Type B pancreatic cell (in vitro differentiated cells): Measurements from ENCODE around the gene MAGIX. TPM values are rescaled to one million over a fixed set of nuclear protein-coding genes. Genes with fewer than 3 reads are reported as not detected.
"Not testable (repeated sequence)": the region's sequence is repeated elsewhere in the genome, so short reads cannot be mapped to it uniquely, and the experiment has no call there.

Source experiments
- DNase-seq: peaks from one replicate; pipeline ENCODE4 v3.0.0; 2021; ENCODE audit warnings: mixed read lengths; ENCODE audit not compliant: unreplicated experiment; ENCODE audit errors: extremely low spot score
- H3K27ac Mint-ChIP-seq: 2 replicates; pipeline ENCODE4 v1.8.0; 2021; ENCODE audit warnings: mild to moderate bottlenecking, mixed read lengths
- H3K27me3 Mint-ChIP-seq: 2 replicates; pipeline ENCODE4 v1.8.0; 2021; ENCODE audit warnings: mixed read lengths
- H3K36me3 Mint-ChIP-seq: 2 replicates; pipeline ENCODE4 v1.8.0; 2021; ENCODE audit warnings: mixed read lengths
- H3K4me1 Mint-ChIP-seq: one replicate; pipeline ENCODE4 v1.8.0; 2021; ENCODE audit warnings: mixed read lengths; ENCODE audit not compliant: unreplicated experiment
- H3K4me3 Mint-ChIP-seq: 2 replicates; pipeline ENCODE4 v1.8.0; 2021; ENCODE audit warnings: mild to moderate bottlenecking, mixed read lengths
- H3K9me3 Mint-ChIP-seq: 2 replicates; pipeline ENCODE4 v1.8.0; 2021; ENCODE audit warnings: mixed read lengths
- total RNA-seq: library from RNA; stranded (reverse); gene quantifications from 2 replicates; pipeline ENCODE4 v1.2.1, GENCODE V29; 2021; ENCODE audit warnings: low replicate concordance
- TF ChIP-seq, protein P1 (sequence below): fragments of 200-600 bp; sonication (generic); conservative IDR thresholded peaks from 2 replicates; pipeline ENCODE4 v1.5.0; 2021; ENCODE audit warnings: antibody characterized with exemption, mild to moderate bottlenecking

The MAGIX gene
- total RNA-seq, 1 donor from 2014 or later = 4.8 TPM

DNA sequence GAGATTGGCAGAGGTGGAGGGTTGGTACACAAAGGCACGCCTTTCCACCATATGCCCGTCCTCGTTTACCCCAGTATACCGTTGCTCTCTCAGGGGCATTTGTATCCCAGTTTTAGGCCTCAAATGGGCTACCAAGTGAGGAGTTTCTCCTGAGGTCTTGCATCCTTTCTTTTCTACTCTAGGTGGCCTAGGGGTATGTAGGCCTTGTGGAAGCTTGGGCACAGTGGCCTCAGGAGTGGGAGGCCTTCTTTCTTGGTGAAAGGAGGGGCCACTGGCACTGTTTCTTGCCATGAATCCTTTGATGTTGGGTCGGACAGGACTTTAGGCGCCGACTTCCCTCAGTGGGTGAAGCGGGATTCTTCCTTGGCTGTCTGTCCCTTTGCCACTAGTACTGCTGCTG lies 15.3 kb upstream of the MAGIX start:
- no peak overlapping the region for H3K27ac Mint-ChIP-seq
- no peaks in the 10 kb centered on the region for H3K27me3 Mint-ChIP-seq
- no peaks in the 10 kb centered on the region for H3K9me3 Mint-ChIP-seq
- no peak for DNase-seq
- TF ChIP-seq, protein P1, sequence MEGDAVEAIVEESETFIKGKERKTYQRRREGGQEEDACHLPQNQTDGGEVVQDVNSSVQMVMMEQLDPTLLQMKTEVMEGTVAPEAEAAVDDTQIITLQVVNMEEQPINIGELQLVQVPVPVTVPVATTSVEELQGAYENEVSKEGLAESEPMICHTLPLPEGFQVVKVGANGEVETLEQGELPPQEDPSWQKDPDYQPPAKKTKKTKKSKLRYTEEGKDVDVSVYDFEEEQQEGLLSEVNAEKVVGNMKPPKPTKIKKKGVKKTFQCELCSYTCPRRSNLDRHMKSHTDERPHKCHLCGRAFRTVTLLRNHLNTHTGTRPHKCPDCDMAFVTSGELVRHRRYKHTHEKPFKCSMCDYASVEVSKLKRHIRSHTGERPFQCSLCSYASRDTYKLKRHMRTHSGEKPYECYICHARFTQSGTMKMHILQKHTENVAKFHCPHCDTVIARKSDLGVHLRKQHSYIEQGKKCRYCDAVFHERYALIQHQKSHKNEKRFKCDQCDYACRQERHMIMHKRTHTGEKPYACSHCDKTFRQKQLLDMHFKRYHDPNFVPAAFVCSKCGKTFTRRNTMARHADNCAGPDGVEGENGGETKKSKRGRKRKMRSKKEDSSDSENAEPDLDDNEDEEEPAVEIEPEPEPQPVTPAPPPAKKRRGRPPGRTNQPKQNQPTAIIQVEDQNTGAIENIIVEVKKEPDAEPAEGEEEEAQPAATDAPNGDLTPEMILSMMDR = no peak
- H3K36me3 Mint-ChIP-seq = peaks cover 4% of the 10 kb centered on the region
- no peak overlapping the region for H3K4me3 Mint-ChIP-seq
- H3K4me1 Mint-ChIP-seq = no peaks in the 10 kb centered on the region

GRCh38 chrX:49147936-49148335 lies 14.6 kb upstream of the MAGIX start:
- H3K4me3 Mint-ChIP-seq = no peak overlapping the region
- peaks cover 4% of the 10 kb centered on the region for H3K36me3 Mint-ChIP-seq
- no peaks in the 10 kb centered on the region for H3K27me3 Mint-ChIP-seq
- TF ChIP-seq, protein P1 = no peak
- H3K27ac Mint-ChIP-seq = no peak overlapping the region
- no peaks in the 10 kb centered on the region for H3K4me1 Mint-ChIP-seq
- no peak for DNase-seq
- H3K9me3 Mint-ChIP-seq = no peaks in the 10 kb centered on the region

GRCh38 chrX:49148390-49149100 lies 14.0 kb upstream of the MAGIX start:
- H3K9me3 Mint-ChIP-seq, H3K27me3 Mint-ChIP-seq, H3K36me3 Mint-ChIP-seq, H3K4me3 Mint-ChIP-seq, H3K4me1 Mint-ChIP-seq, DNase-seq: not testable (repeated sequence)
- peak overlapping the region; percentile 84 for H3K27ac Mint-ChIP-seq

GRCh38 chrX:49149291-49149690 lies 13.3 kb upstream of the MAGIX start:
- not testable (repeated sequence) for H3K4me3 Mint-ChIP-seq, H3K9me3 Mint-ChIP-seq

GRCh38 chrX:49153467-49153866 lies 9.1 kb upstream of the MAGIX start:
- TF ChIP-seq, protein P1 = no peak
- H3K36me3 Mint-ChIP-seq = peaks cover 4% of the 10 kb centered on the region
- H3K4me1 Mint-ChIP-seq = no peaks in the 10 kb centered on the region
- no peaks in the 10 kb centered on the region for H3K27me3 Mint-ChIP-seq
- no peaks in the 10 kb centered on the region for H3K9me3 Mint-ChIP-seq
- no peak overlapping the region for H3K4me3 Mint-ChIP-seq
- H3K27ac Mint-ChIP-seq = no peak overlapping the region
- no peak for DNase-seq

More at GRCh38 chrX:49149291-49149690, 13.3 kb upstream of the MAGIX start:
- H3K36me3 Mint-ChIP-seq, DNase-seq, H3K27me3 Mint-ChIP-seq, H3K4me1 Mint-ChIP-seq: not testable (repeated sequence)
- H3K27ac Mint-ChIP-seq = peak overlapping the region; percentile 84

DNA sequence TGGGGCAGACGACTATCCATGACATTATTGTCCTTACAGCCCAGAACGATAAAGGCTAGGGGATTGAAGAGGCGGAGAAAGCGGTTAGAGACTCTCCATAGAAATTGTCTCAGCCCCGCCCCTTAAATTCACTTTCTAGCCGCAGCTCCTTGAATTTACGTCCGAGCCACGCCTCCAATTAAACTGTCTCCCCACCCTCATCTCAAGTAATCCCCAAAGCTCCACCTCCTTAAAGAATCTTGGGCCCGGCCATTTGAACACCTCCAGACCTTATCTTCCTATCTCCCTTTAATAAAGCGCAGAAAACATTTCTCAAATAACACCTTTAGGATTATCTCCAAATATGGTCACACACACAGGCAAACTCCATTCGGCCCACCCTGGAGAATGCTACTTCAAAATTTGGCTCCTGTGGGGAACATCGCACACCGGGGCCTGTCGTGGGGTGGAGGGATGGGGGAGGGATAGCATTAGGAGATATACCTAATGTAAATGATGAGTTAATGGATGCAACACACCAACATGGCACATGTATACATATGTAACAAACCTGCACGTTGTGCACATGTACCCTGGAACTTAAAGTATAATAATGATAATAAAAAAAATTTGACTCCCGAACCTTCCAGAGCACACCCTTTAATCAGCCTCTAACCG lies 7.2 kb upstream of the MAGIX start:
- Mint-ChIP-seq H3K27me3 (no peaks in the 10 kb centered on the region), H3K36me3 (no peaks in the 10 kb centered on the region), H3K4me3 (peak overlapping the region; percentile 92), H3K9me3 (no peaks in the 10 kb centered on the region), H3K27ac (peak overlapping the region; percentile 94), H3K4me1 (no peaks in the 10 kb centered on the region)
- TF ChIP-seq, protein P1 = no peak
- DNase-seq = no peak
